PC-3 (cell line): ENCODE measurements around the gene CDH13.

Experiments
- EZH2phosphoT487 ChIP-seq: fragments of 300-600 bp; sonication (generic); IDR thresholded peaks from 2 replicates; pipeline ENCODE4 v1.6.1; 2018; ENCODE audit warnings: mild to moderate bottlenecking, antibody characterized with exemption, low read length, borderline replicate concordance
- TF ChIP-seq, protein P1 (sequence below): fragments of 300-600 bp; sonication (generic); conservative IDR thresholded peaks from 2 replicates; pipeline ENCODE4 v1.5.1; 2017; ENCODE audit warnings: antibody characterized with exemption, low read depth, mild to moderate bottlenecking, low read length

DNA sequence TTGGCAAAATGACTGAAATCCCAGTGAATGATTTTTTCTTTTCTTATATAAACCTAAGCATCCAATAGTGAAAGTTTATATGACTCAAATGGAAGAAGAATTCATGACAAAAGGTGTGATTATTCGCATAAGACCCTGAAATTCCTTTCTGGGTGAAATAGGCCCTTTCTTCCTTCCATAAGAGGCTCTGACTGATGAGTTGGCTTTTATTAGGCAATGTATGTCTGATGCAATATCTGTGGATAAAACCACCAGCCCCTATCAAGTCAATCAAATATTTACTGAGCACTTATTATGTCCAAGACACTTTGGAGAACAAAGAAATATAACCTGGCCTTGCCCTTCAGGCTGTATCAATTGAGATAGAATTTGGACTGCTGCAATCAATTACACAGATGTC lies 316.6 kb downstream of the CDH13 start:
- TF ChIP-seq, protein P1, sequence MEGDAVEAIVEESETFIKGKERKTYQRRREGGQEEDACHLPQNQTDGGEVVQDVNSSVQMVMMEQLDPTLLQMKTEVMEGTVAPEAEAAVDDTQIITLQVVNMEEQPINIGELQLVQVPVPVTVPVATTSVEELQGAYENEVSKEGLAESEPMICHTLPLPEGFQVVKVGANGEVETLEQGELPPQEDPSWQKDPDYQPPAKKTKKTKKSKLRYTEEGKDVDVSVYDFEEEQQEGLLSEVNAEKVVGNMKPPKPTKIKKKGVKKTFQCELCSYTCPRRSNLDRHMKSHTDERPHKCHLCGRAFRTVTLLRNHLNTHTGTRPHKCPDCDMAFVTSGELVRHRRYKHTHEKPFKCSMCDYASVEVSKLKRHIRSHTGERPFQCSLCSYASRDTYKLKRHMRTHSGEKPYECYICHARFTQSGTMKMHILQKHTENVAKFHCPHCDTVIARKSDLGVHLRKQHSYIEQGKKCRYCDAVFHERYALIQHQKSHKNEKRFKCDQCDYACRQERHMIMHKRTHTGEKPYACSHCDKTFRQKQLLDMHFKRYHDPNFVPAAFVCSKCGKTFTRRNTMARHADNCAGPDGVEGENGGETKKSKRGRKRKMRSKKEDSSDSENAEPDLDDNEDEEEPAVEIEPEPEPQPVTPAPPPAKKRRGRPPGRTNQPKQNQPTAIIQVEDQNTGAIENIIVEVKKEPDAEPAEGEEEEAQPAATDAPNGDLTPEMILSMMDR = no peak
- no peak for TF ChIP-seq EZH2phosphoT487
